ENCODE data around the gene CPN2. TPM values are rescaled to one million over a fixed set of nuclear protein-coding genes. Genes with fewer than 3 reads are reported as not detected.

CPN2 gene
- total and polyA plus RNA-seq, 2 of the 8 experiments (the other 6 are each of a cell fraction or from before 2014, with no cell fraction given): 0.03 TPM; not detected in 1

- DNase-seq (ENCODE audit: low read depth in 1 of 2, low spot score in 2 of 2) (no peak), FAIRE-seq (no peak)
- H3K4me3 ChIP-seq (ENCODE audit: extremely low read depth in 1 of 4, insufficient read depth in 2 of 4, low read depth in 3 of 4, low read length in 4 of 4): no peak overlapping the region
- no peaks in the 10 kb centered on the region for H4K20me1 ChIP-seq (replicated peaks in 1 of 2; ENCODE audit: control insufficient read depth in 1 of 2, insufficient read depth in 2 of 2, low read length in 2 of 2)
- H3K4me1 ChIP-seq (replicated peaks in 1 of 4; ENCODE audit: control insufficient read depth in 3 of 4, insufficient read depth in 4 of 4, low read length in 3 of 4): peaks cover 6 to 15% (median 7%) of the 10 kb centered on the region in 4 experiments
- no peak overlapping the region for H4K8ac ChIP-seq (ENCODE audit: extremely low read depth, insufficient read depth, low read length)
- H2BK15ac ChIP-seq (ENCODE audit: low read length): no peak overlapping the region
- WGBS, 2 experiments (ENCODE audit: extremely low coverage in 1 of 2, insufficient coverage in 1 of 2, insufficient read length in 1 of 2, insufficient replicate concordance in 2 of 2, low coverage in 1 of 2, low lambda C conversion rate in 2 of 2, missing lambda C conversion rate in 1 of 2): 65% methylated on average over 3 of the region's 3 CpGs; no CpG with 5 or more reads in 1 of the 2 experiments
- H2BK12ac ChIP-seq (ENCODE audit: low read depth, low read length): no peak overlapping the region
- H3K23me2 ChIP-seq (ENCODE audit: low read depth, low read length): peaks cover 3% of the 10 kb centered on the region; the same call in 1 of the 2 replicates
- no peak overlapping the region for H3K4ac ChIP-seq (replicated peaks; ENCODE audit: insufficient read length, low read depth, low read length)
- H4K5ac ChIP-seq (ENCODE audit: insufficient read length, low read depth, low read length): no peak overlapping the region
- H3K56ac ChIP-seq (replicated peaks; ENCODE audit: insufficient read length, low read depth, low read length): no peak overlapping the region
- H2AK5ac ChIP-seq (ENCODE audit: low read depth, low read length): no peak overlapping the region
- H4K91ac ChIP-seq (replicated peaks; ENCODE audit: insufficient read length, low read length): no peak overlapping the region
- H2BK120ac ChIP-seq (replicated peaks; ENCODE audit: low read depth, low read length): no peak overlapping the region
- no peak overlapping the region for H3K27ac ChIP-seq (ENCODE audit: low read depth, low read length)
- H3K18ac ChIP-seq (ENCODE audit: extremely low read depth, low read length): no peak overlapping the region
- peaks cover 27 to 36% of the 10 kb centered on the region in 2 experiments for H3K9me3 ChIP-seq (ENCODE audit: insufficient read depth in 2 of 2, low read depth in 1 of 2, low read length in 1 of 2)
- CTCF ChIA-PET (ENCODE audit: partially characterized antibody): interaction anchor here (0.7 to 2.2 kb wide), 6 partner anchors 10 to 539 kb away, joined by 3 to 6 read pairs (median 4); no protein-coding TSS in a partner anchor
- no peak overlapping the region for H2BK20ac ChIP-seq (ENCODE audit: low read length)
- no peak overlapping the region for H2BK5ac ChIP-seq (ENCODE audit: low read depth, low read length)
- H3K79me1 ChIP-seq (ENCODE audit: low read depth, low read length): no peaks in the 10 kb centered on the region
- POLR2A ChIA-PET (ENCODE audit: partially characterized antibody): interaction anchor here (1.0 kb wide), 1 partner anchor 184 kb away, joined by 3 read pairs; no protein-coding TSS in a partner anchor
- no peak overlapping the region for H3K9ac ChIP-seq (replicated peaks in 1 of 4; ENCODE audit: extremely low read depth in 1 of 4, low read depth in 3 of 4, low read length in 3 of 4)
- no peak overlapping the region for H3K4me2 ChIP-seq (ENCODE audit: insufficient read depth in 1 of 2, low read depth in 2 of 2, low read length in 2 of 2)
- H3K23ac ChIP-seq (ENCODE audit: insufficient read length): no peak overlapping the region
- H3K36me3 ChIP-seq (ENCODE audit: control insufficient read depth in 2 of 4, insufficient read depth in 4 of 4, low read length in 3 of 4): no peaks in the 10 kb centered on the region
- peaks cover 0 to 20% (median 12%) of the 10 kb centered on the region in 4 experiments; a peak in 5 of 7 replicates for H3K27me3 ChIP-seq (replicated peaks in 1 of 4; ENCODE audit: control insufficient read depth in 3 of 4, extremely low read depth in 1 of 4, insufficient read depth in 3 of 4, low read length in 3 of 4)
- H3K79me2 ChIP-seq (ENCODE audit: control insufficient read depth in 1 of 2, insufficient read depth in 2 of 2, low read length in 2 of 2): no peaks in the 10 kb centered on the region
- no peak overlapping the region for H2AFZ ChIP-seq (ENCODE audit: low read length)
- no peak overlapping the region for H3K14ac ChIP-seq (ENCODE audit: insufficient read length)
- TF ChIP-seq TAF7 (optimal IDR thresholded peaks at IDR 0.05; ENCODE audit: borderline replicate concordance, low read depth, low read length) (no peak), NANOG (IDR thresholded peaks at IDR 0.05; ENCODE audit: insufficient read depth, low read depth, low read length, poor library complexity, severe bottlenecking) (no peak), HDAC6 (IDR thresholded peaks at IDR 0.05; ENCODE audit: low read depth, low read length) (no peak), EP300 (IDR thresholded peaks at IDR 0.05; ENCODE audit: borderline replicate concordance in 1 of 2, low read depth in 2 of 2, low read length in 2 of 2) (no peak), SUZ12 (IDR thresholded peaks at IDR 0.05; ENCODE audit: low read length) (no peak), ASH2L (IDR thresholded peaks at IDR 0.05; ENCODE audit: low read length) (no peak), RBBP5 (IDR thresholded peaks at IDR 0.05; ENCODE audit: borderline replicate concordance, low read depth, low read length) (no peak), ATF2 (IDR thresholded peaks at IDR 0.05; ENCODE audit: low read length) (no peak), CBX5 (IDR thresholded peaks at IDR 0.05; ENCODE audit: low read depth, low read length) (no peak), BRCA1 (IDR thresholded peaks at IDR 0.05; ENCODE audit: low read depth, low read length) (no peak)
Observed at GRCh38 chr3:194318511-194319161, 32.5 kb downstream of the CPN2 start.

Data from H1 (cell line).